MCF 10A (cell line): ENCODE measurements around the gene SH3D19. TPM values are rescaled to one million over a fixed set of nuclear protein-coding genes. Genes with fewer than 3 reads are reported as not detected.

Experiments used
- BruUV-seq: library from RNA; stranded (reverse); fragments of 400-500 nt; replicated peaks from 2 replicates; lab custom pipeline; 2021; lab: Mats Ljungman, UMichigan
- CTCF ChIA-PET: fragments of 300-600 bp; sonication (Branson Sonifier 250); formaldehyde crosslinking; extraction: SDS; loops from one replicate; lab custom pipeline; 2021; ENCODE audit warnings: antibody characterized with exemption, inconsistent platforms; lab: Yijun Ruan, JAX
- POLR2A ChIA-PET: fragments of 300-600, 350-650 bp; sonication (Branson Sonifier 250); formaldehyde crosslinking; extraction: SDS; loops from one replicate; lab custom pipeline; 2020; ENCODE audit warnings: antibody characterized with exemption, inconsistent platforms; lab: Yijun Ruan, JAX
- DNase-seq: peaks from one replicate; pipeline ENCODE4 v3.0.0-alpha.2; 2018; ENCODE audit not compliant: unreplicated experiment
- H3K27ac Mint-ChIP-seq: one replicate; pipeline ENCODE4 v1.8.0; 2022; ENCODE audit warnings: mild to moderate bottlenecking, low read depth, mixed read lengths; ENCODE audit not compliant: unreplicated experiment
- H3K27me3 Mint-ChIP-seq: one replicate; pipeline ENCODE4 v1.8.0; 2022; ENCODE audit warnings: mixed read lengths; ENCODE audit not compliant: insufficient read depth, unreplicated experiment
- H3K36me3 Mint-ChIP-seq: one replicate; pipeline ENCODE4 v1.8.0; 2022; ENCODE audit warnings: mild to moderate bottlenecking, moderate library complexity, mixed read lengths; ENCODE audit not compliant: insufficient read depth, unreplicated experiment
- H3K4me1 Mint-ChIP-seq: one replicate; pipeline ENCODE4 v1.8.0; 2022; ENCODE audit warnings: mixed read lengths; ENCODE audit not compliant: insufficient read depth, unreplicated experiment
- H3K4me3 Mint-ChIP-seq: one replicate; pipeline ENCODE4 v1.8.0; 2022; ENCODE audit warnings: mild to moderate bottlenecking, moderate library complexity, mixed read lengths; ENCODE audit not compliant: unreplicated experiment
- H3K9me3 Mint-ChIP-seq: one replicate; pipeline ENCODE4 v1.8.0; 2022; ENCODE audit warnings: mixed read lengths; ENCODE audit not compliant: unreplicated experiment
- CTCF ChIP-seq: fragments of 200-600 bp; IDR thresholded peaks from one replicate; pipeline ENCODE4 v1.8.0; 2022; ENCODE audit warnings: antibody characterized with exemption, mild to moderate bottlenecking; ENCODE audit not compliant: unreplicated experiment
- intact Hi-C: fragments of 100-400 bp; cut with micrococcal nuclease; formaldehyde crosslinking; loops from 2 replicates; pipeline ENCODE4 v1.14.1; 2022
- total RNA-seq: library from RNA; stranded (reverse); gene quantifications from 2 replicates; pipeline ENCODE4 v1.2.3, GENCODE V29; 2022

The SH3D19 gene
- total RNA-seq, 1 experiment from 2014 or later = 51.3 TPM

GRCh38 chr4:151218343-151218742, 107.1 kb downstream of the SH3D19 start:
- Mint-ChIP-seq H3K27me3 (no peaks in the 10 kb centered on the region), H3K27ac (no peak overlapping the region), H3K4me1 (peaks cover 14% of the 10 kb centered on the region), H3K36me3 (peaks cover 20% of the 10 kb centered on the region), H3K9me3 (peaks cover 1% of the 10 kb centered on the region), H3K4me3 (no peak overlapping the region)
- TF ChIP-seq CTCF = no peak
- intact Hi-C loops = no loop called here
- ChIA-PET CTCF (interaction anchor here (0.6 kb wide), 1 partner anchor 120 kb away, joined by 3 read pairs; no protein-coding TSS in a partner anchor), POLR2A (interaction anchor here (0.5 to 0.7 kb wide), 2 partner anchors 18 to 1998 kb away, joined by 3 read pairs; no protein-coding TSS in a partner anchor)
- no TSS peak for BruUV-seq
- DNase-seq = peak; percentile 52

GRCh38 chr4:151217326-151217725, 108.1 kb downstream of the SH3D19 start:
- DNase-seq = no peak
- H3K27ac Mint-ChIP-seq = no peak overlapping the region
- peaks cover 11% of the 10 kb centered on the region for H3K36me3 Mint-ChIP-seq
- BruUV-seq = no TSS peak
- POLR2A ChIA-PET = interaction anchor here (1.3 kb wide), 1 partner anchor 9 kb away, joined by 3 read pairs; no protein-coding TSS in a partner anchor
- H3K9me3 Mint-ChIP-seq = no peaks in the 10 kb centered on the region
- TF ChIP-seq CTCF = no peak
- no peaks in the 10 kb centered on the region for H3K27me3 Mint-ChIP-seq
- H3K4me3 Mint-ChIP-seq = no peak overlapping the region
- H3K4me1 Mint-ChIP-seq = peaks cover 13% of the 10 kb centered on the region
- CTCF ChIA-PET = interaction anchor here (0.6 kb wide), 1 partner anchor 324 kb away, joined by 4 read pairs; no protein-coding TSS in a partner anchor
- intact Hi-C loops = no loop called here

DNA sequence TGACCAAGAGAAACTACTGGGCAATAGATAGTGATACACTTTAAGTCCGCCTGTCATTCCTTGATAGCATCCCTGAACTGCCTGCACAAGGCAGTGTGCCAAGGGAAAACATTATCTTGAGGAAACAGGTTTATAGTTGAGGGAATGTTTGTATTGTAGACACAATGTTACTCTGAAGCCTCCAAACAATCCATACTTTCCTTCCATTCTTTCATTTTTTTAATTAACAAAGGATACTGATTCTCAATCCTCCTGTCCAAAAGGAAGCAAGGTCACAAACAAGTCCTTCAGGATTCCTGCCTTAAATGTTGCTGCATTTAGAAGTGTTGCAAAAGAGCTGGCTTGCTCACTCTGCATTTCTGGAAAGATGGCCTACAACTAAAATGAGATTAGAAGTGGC, 110.1 kb downstream of the SH3D19 start:
- CTCF ChIA-PET = interaction anchor here (0.6 kb wide), 1 partner anchor 469 kb away, joined by 3 read pairs; no protein-coding TSS in a partner anchor
- no peak for TF ChIP-seq CTCF
- Mint-ChIP-seq H3K27me3 (no peaks in the 10 kb centered on the region), H3K36me3 (peaks cover 6% of the 10 kb centered on the region), H3K27ac (no peak overlapping the region), H3K4me1 (peaks cover 13% of the 10 kb centered on the region), H3K4me3 (no peak overlapping the region), H3K9me3 (no peaks in the 10 kb centered on the region)
- no peak for DNase-seq
- POLR2A ChIA-PET = interaction anchor here (0.8 to 1.2 kb wide), 3 partner anchors 8 to 115 kb away, joined by 4 to 6 read pairs (median 5); no protein-coding TSS in a partner anchor
- BruUV-seq = no TSS peak
- intact Hi-C loops = no loop called here

GRCh38 chr4:151207868-151208267, 117.5 kb downstream of the SH3D19 start:
- CTCF ChIA-PET = no interaction called here
- intact Hi-C loops = no loop called here
- TF ChIP-seq CTCF = no peak
- no peaks in the 10 kb centered on the region for H3K27me3 Mint-ChIP-seq
- no peaks in the 10 kb centered on the region for H3K4me1 Mint-ChIP-seq
- no TSS peak for BruUV-seq
- H3K27ac Mint-ChIP-seq = no peak overlapping the region
- no peak overlapping the region for H3K4me3 Mint-ChIP-seq
- POLR2A ChIA-PET = interaction anchor here (0.7 to 0.8 kb wide), 2 partner anchors 8 to 46 kb away, joined by 4 read pairs; no protein-coding TSS in a partner anchor
- no peaks in the 10 kb centered on the region for H3K36me3 Mint-ChIP-seq
- no peak for DNase-seq
- H3K9me3 Mint-ChIP-seq = no peaks in the 10 kb centered on the region
